Gastrocnemius medialis (tissue), 4 donors: ENCODE results near the gene PSMA1. TPM values are rescaled to one million over a fixed set of nuclear protein-coding genes. Genes with fewer than 3 reads are reported as not detected.

Source experiments
- ATAC-seq, 2 donors: fragments of 150-250 bp; one replicate each; pipeline ENCODE4 v1.9.1; 2016
- DNase-seq, 2 donors: peaks; one replicate each; pipeline ENCODE4 v3.0.0-alpha.2; 2019
- H3K27ac ChIP-seq, 4 donors: fragments of 200-600 bp; sonication (generic); 1 replicate in 1 of 4; 2 replicates in 3 of 4; pipeline ENCODE4 v1.5.1; 2016 to 2018; ENCODE audit warnings: mild to moderate bottlenecking in 2 of 4, moderate library complexity in 1 of 4
- H3K27me3 ChIP-seq, 3 donors: fragments of 200-600 bp; sonication (generic) in 2 of 3; 1 replicate in 1 of 3; 2 replicates in 2 of 3; pipeline versions ENCODE4 v1.5.1 to v1.6.0; 2016 to 2019; ENCODE audit warnings: mild to moderate bottlenecking in 1 of 3, moderate library complexity in 1 of 3
- H3K36me3 ChIP-seq, 2 donors: fragments of 200-600 bp; sonication (generic) in 1 of 2; one replicate each; pipeline ENCODE4 v1.5.1; 2017 to 2018
- H3K4me1 ChIP-seq, 2 donors: fragments of 200-600 bp; sonication (generic) in 1 of 2; one replicate each; pipeline ENCODE4 v1.5.1; 2016 to 2017; ENCODE audit warnings: mild to moderate bottlenecking in 2 of 2
- H3K4me3 ChIP-seq, 4 donors: fragments of 200-600 bp; sonication (generic) in 3 of 4; 1 replicate in 1 of 4; 2 replicates in 3 of 4; pipeline ENCODE4 v1.5.1; 2016 to 2019; ENCODE audit warnings: mild to moderate bottlenecking in 2 of 4
- H3K9me3 ChIP-seq, 3 donors: fragments of 200-600 bp; sonication (generic) in 2 of 3; 1 replicate in 1 of 3; 2 replicates in 2 of 3; pipeline ENCODE4 v1.5.1; 2016 to 2019
- POLR2A ChIP-seq, 2 donors: fragments of 450-650 bp; IDR thresholded peaks; one replicate each; pipeline ENCODE4 v1.6.1; 2017; ENCODE audit warnings: antibody characterized with exemption in 2 of 2, mild to moderate bottlenecking in 2 of 2, moderate library complexity in 2 of 2
- in situ Hi-C, 4 donors: fragments of 200-750 bp; cut with MboI; loops; one replicate each; pipeline versions ENCODE4 v1.15.0 to v1.8.0; 2017; ENCODE audit warnings: low sequenced_read_pairs in 4 of 4
- intact Hi-C: fragments of 100-400 bp; cut with DNase I; formaldehyde crosslinking; loops from one replicate; pipeline ENCODE4 v1.15.1; 2023; ENCODE audit warnings: low total_unique reads
- total RNA-seq, 4 donors: library from RNA; depleted of rRNA; stranded (reverse); fragments of >200 nt; gene quantifications; one replicate each; pipeline versions ENCODE4 v1.1.0 to v1.2.3, GENCODE V29; 2016
- TF ChIP-seq, protein P1 (sequence below), 5 experiments: fragments of 450-650 bp in 3 of 5; fragments of 200-600 bp in 2 of 5; sonication (generic) in 2 of 5; IDR thresholded peaks in 4 of 5; conservative IDR thresholded peaks in 1 of 5; 1 replicate in 4 of 5; 2 replicates in 1 of 5; pipeline ENCODE4 v1.5.1; 2016 to 2019; ENCODE audit warnings: antibody characterized with exemption in 5 of 5, mild to moderate bottlenecking in 3 of 5, moderate library complexity in 3 of 5

Gene PSMA1
- total RNA-seq, 4 donors from 2014 or later: 202 to 215 (median 206) TPM

- Histone ChIP-seq H3K9me3 (no peaks in the 10 kb centered on the region), H3K27me3 (no peaks in the 10 kb centered on the region), H3K4me1 (no peaks in the 10 kb centered on the region), H3K4me3 (no peak overlapping the region), H3K27ac (no peak overlapping the region), H3K36me3 (peaks cover 12 to 95% of the 10 kb centered on the region in 2 donors)
- intact Hi-C loops (no loop called here), in situ Hi-C loops (no loop called here)
- ATAC-seq (no peak), DNase-seq (no peak)
- TF ChIP-seq, protein P1, sequence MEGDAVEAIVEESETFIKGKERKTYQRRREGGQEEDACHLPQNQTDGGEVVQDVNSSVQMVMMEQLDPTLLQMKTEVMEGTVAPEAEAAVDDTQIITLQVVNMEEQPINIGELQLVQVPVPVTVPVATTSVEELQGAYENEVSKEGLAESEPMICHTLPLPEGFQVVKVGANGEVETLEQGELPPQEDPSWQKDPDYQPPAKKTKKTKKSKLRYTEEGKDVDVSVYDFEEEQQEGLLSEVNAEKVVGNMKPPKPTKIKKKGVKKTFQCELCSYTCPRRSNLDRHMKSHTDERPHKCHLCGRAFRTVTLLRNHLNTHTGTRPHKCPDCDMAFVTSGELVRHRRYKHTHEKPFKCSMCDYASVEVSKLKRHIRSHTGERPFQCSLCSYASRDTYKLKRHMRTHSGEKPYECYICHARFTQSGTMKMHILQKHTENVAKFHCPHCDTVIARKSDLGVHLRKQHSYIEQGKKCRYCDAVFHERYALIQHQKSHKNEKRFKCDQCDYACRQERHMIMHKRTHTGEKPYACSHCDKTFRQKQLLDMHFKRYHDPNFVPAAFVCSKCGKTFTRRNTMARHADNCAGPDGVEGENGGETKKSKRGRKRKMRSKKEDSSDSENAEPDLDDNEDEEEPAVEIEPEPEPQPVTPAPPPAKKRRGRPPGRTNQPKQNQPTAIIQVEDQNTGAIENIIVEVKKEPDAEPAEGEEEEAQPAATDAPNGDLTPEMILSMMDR (IDR thresholded peaks at IDR 0.05 in 4 of 5, conservative IDR thresholded peaks at IDR 0.05 in 1 of 5): no peak
- no peak for TF ChIP-seq POLR2A (IDR thresholded peaks at IDR 0.05)
Observed at GRCh38 chr11:14480716-14481115, 39.5 kb downstream of the PSMA1 start.

DNA sequence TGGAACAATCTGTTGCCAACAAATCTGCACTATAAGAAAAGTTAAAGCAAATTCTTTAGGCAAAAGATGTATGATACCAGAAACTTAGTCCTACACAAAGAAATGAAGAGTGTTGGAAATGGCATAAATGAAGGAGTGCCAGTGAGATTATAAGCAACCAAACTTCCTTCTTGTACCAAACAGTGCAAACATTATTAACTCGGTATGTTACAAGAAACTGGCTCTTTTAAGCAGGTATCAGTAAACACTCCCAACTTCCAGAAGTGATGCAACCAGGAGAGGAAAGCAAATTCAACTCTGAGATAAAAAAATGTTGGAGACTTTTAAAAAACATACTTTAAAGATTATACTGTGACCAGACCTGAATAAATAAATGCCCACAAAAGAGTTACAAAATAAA, 49.1 kb downstream of the PSMA1 start:
- in situ Hi-C loops: no loop called here
- no peak for TF ChIP-seq POLR2A (IDR thresholded peaks at IDR 0.05)
- TF ChIP-seq, protein P1 (IDR thresholded peaks at IDR 0.05 in 4 of 5, conservative IDR thresholded peaks at IDR 0.05 in 1 of 5): no peak
- DNase-seq (no peak), ATAC-seq (no peak)
- H3K36me3 ChIP-seq: peaks cover 2 to 93% of the 10 kb centered on the region in 2 donors
- intact Hi-C loops: no loop called here
- H3K4me3 ChIP-seq: no peak overlapping the region
- H3K27ac ChIP-seq: no peak overlapping the region
- H3K4me1 ChIP-seq: no peaks in the 10 kb centered on the region
- no peaks in the 10 kb centered on the region for H3K9me3 ChIP-seq
- no peaks in the 10 kb centered on the region for H3K27me3 ChIP-seq

GRCh38 chr11:14463623-14464022, 56.6 kb downstream of the PSMA1 start:
- TF ChIP-seq, protein P1 (IDR thresholded peaks at IDR 0.05 in 4 of 5, conservative IDR thresholded peaks at IDR 0.05 in 1 of 5): no peak
- no peak for TF ChIP-seq POLR2A (IDR thresholded peaks at IDR 0.05)
- in situ Hi-C loops (loop anchor here in 1 of 4 donors (10.0 kb wide), 1 partner anchor 51 kb away; no protein-coding TSS in a partner anchor), intact Hi-C loops (no loop called here)
- ATAC-seq: no peak
- H3K27me3 ChIP-seq: no peaks in the 10 kb centered on the region
- no peak overlapping the region for H3K4me3 ChIP-seq
- no peaks in the 10 kb centered on the region for H3K9me3 ChIP-seq
- no peak for DNase-seq
- H3K4me1 ChIP-seq: no peaks in the 10 kb centered on the region
- no peak overlapping the region for H3K27ac ChIP-seq
- peaks cover 6 to 96% of the 10 kb centered on the region in 2 donors for H3K36me3 ChIP-seq

- in situ Hi-C loops: loop anchor here in 1 of 4 donors (10.0 kb wide), 1 partner anchor 55 kb away; no protein-coding TSS in a partner anchor
- H3K9me3 ChIP-seq: no peaks in the 10 kb centered on the region
- no peak overlapping the region for H3K4me3 ChIP-seq
- peaks cover 6 to 84% of the 10 kb centered on the region in 2 donors for H3K36me3 ChIP-seq
- no peaks in the 10 kb centered on the region for H3K4me1 ChIP-seq
- no peak for ATAC-seq
- intact Hi-C loops: no loop called here
- no peak for DNase-seq
- H3K27me3 ChIP-seq: no peaks in the 10 kb centered on the region
- no peak for TF ChIP-seq POLR2A (IDR thresholded peaks at IDR 0.05)
- H3K27ac ChIP-seq: no peak overlapping the region
Observed at GRCh38 chr11:14460147-14460546, 60.0 kb downstream of the PSMA1 start.

DNA sequence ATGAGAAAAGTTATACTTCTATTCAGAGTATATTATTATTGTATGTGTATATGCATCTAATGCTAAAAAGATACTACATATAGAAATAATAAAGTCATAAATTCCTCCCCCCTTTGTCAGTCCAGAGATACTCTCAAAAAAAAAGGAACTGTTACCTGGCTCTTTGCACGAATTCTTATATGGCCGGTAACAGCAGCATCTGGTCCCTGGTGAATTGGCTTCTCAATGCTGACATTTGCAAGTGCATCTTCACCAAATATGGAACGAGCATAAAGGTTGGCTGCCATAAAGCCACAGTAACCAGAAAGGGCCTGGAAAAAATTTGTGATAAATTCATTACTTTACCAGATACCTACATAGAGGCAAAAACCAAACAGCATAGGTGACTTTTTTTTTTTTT, 61.8 kb downstream of the PSMA1 start:
- intact Hi-C loops (no loop called here), in situ Hi-C loops (loop anchor here in 1 of 4 donors (10.0 kb wide), 1 partner anchor 164 kb away; no protein-coding TSS in a partner anchor)
- Histone ChIP-seq H3K27me3 (no peaks in the 10 kb centered on the region), H3K27ac (no peak overlapping the region), H3K4me3 (no peak overlapping the region), H3K4me1 (no peaks in the 10 kb centered on the region), H3K9me3 (no peaks in the 10 kb centered on the region), H3K36me3 (peaks cover 0 to 66% of the 10 kb centered on the region in 2 donors)
- TF ChIP-seq, protein P1 (IDR thresholded peaks at IDR 0.05 in 4 of 5, conservative IDR thresholded peaks at IDR 0.05 in 1 of 5): no peak
- no peak for TF ChIP-seq POLR2A (IDR thresholded peaks at IDR 0.05)
- DNase-seq (no peak), ATAC-seq (no peak)
